Fibroblast of skin of left quadriceps (primary cell): ENCODE data around the gene SKIC2.
"Not testable (repeated sequence)": the region's sequence is repeated elsewhere in the genome, so short reads cannot be mapped to it uniquely, and the experiment has no call there.

Experiments
- DNase-seq, 2 experiments: peaks; one replicate each; pipeline ENCODE4 v3.0.0-alpha.2; 2013; ENCODE audit warnings: low read depth in 2 of 2

Gene SKIC2

GRCh38 chr6:32004393-32004792, 45.4 kb downstream of the SKIC2 start:
- not testable (repeated sequence) for DNase-seq

DNA sequence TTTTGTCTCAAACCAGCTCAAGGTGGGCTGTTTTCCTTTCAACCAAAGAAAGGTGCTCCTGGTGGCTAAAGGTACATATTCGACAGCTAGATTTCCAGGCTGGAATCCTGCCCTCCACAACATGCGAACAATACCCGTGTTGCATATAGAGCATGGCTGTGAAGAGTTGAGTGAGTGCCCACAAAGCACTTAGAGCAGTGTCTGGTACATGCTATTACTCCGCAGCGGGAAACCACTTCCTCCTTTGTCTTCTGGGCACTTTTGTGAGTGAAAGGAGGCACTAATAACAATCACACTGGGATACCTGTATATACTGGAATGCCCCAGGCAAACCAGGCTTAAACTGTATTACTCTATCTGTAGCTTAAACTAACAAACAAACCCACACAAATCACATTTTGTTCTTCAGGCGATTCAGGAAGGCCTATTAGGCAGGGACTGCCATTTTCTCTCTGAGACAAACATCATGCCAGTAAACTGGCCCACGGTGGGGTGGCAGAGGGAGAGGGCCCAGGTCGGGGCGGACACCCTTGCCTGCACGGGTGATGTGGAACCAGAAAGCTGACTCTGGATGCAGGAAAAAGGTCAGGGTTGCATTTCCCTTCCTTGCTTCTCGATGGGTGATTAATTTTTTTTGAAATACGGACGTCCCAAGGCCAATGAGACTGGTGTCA, 46.0 kb downstream of the SKIC2 start:
- not testable (repeated sequence) for DNase-seq

DNA sequence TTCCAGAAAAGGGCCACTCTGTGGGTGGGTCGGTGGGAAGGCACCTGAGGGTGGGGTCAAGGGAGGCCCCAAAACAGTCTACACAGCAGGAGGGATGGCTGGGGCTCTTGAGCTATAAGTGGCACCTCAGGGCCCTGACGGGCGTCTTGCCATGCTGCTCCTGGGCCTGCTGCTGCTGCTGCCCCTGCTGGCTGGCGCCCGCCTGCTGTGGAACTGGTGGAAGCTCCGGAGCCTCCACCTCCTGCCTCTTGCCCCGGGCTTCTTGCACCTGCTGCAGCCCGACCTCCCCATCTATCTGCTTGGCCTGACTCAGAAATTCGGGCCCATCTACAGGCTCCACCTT, 46.5 kb downstream of the SKIC2 start:
- DNase-seq: not testable (repeated sequence)

- not testable (repeated sequence) for DNase-seq
These were observed 47.1 kb downstream of the SKIC2 start for GRCh38 chr6:32005991-32006529.

DNA sequence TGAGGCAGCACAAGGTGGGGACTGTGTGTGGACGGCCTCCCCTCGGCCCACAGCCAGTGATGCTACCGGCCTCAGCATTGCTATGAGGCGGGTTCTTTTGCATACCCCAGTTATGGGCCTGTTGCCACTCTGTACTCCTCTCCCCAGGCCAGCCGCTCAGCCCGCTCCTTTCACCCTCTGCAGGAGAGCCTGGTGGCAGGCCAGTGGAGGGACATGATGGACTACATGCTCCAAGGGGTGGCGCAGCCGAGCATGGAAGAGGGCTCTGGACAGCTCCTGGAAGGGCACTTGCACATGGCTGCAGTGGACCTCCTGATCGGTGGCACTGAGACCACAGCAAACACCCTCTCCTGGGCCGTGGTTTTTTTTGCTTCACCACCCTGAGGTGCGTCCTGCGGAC, 48.1 kb downstream of the SKIC2 start:
- not testable (repeated sequence) for DNase-seq

DNA sequence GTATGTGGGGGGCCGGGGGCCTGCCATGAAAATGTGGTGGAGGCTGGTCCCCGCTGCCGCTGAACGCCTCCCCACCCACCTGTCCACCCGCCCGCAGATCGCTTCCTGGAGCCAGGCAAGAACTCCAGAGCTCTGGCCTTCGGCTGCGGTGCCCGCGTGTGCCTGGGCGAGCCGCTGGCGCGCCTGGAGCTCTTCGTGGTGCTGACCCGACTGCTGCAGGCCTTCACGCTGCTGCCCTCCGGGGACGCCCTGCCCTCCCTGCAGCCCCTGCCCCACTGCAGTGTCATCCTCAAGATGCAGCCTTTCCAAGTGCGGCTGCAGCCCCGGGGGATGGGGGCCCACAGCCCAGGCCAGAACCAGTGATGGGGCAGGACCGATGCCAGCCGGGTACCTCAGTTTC, 49.1 kb downstream of the SKIC2 start:
- DNase-seq: not testable (repeated sequence)

- DNase-seq: not testable (repeated sequence)
These were observed 49.6 kb downstream of the SKIC2 start for GRCh38 chr6:32008616-32009015.

- not testable (repeated sequence) for DNase-seq
These were observed 50.6 kb downstream of the SKIC2 start for GRCh38 chr6:32009537-32009936.

GRCh38 chr6:32010856-32011530, 52.0 kb downstream of the SKIC2 start:
- DNase-seq: not testable (repeated sequence)

DNA sequence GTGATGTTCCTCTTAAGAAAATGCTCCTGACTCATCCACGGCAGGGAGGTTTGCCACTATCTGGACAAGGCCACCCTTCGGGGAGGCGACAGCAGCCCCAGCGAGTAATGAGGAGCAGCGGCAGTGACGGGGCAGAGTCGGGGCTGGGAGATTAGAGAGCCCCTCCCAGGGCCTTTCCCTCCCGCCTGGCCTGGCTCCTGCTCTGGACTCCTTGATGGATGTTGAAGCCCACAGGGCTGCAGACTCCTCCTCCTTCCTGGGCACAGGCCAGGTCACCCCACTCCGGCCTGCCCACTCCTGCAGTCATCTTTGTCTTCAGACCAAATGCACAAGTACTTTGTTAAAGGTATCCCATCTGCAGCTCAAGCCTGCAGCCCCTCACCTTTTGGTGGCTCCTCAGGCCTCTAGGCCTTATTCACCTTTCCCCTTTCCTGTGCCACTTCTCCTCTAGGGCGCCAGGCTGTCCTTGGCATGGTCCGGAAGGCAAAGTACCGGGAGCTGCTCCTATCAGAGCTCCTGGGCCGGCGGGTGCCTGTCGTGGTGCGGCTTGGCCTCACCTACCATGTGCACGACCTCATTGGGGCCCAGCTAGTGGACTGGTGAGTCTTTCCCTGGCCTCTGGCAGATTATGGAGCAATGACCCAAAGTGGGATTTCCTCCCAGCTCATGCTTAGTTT, 54.1 kb downstream of the SKIC2 start:
- not testable (repeated sequence) for DNase-seq

DNA sequence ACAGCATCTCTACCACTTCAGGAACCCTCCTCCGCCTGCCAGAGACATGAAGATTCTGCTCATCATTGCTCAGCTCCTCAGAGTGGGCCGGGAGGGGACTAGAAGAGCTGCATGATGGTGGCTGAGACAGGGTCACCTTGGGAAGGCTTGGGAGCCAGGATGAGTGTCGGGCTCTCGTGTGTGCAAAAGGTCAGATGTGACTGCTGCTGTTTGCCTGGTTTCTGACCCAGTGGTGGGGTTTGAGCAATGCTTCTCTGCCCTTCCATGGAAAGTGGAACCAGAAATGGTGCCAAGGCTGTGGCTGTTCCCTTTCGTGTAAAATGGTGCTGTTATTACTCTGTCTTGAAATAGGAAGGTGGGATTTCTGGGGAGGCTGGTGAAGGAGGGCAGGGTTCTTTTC, 54.8 kb downstream of the SKIC2 start:
- DNase-seq: not testable (repeated sequence)

- not testable (repeated sequence) for DNase-seq
These were observed 55.6 kb downstream of the SKIC2 start, which contains the start of gene C4B for GRCh38 chr6:32014547-32014946. C4B (plus strand) TSS chr6:32014795; CDS start chr6:32014846, 51 bp downstream.
